HepG2 (cell line): Measurements from ENCODE around the gene ZBTB7B. TPM values are rescaled to one million over a fixed set of nuclear protein-coding genes. Genes with fewer than 3 reads are reported as not detected.

ENCODE experiments used
- ATF7-NPFF ChIP-seq: sonication (generic); formaldehyde crosslinking; IDR thresholded peaks from 2 replicates; pipeline ENCODE4 v1.8.1; 2023; ENCODE audit warnings: mild to moderate bottlenecking, low read depth, missing genetic modification reagents, moderate library complexity
- CHD2 ChIP-seq: IDR thresholded peaks from 2 replicates; pipeline ENCODE4 v1.6.1; 2011; ENCODE audit warnings: low read depth, low read length, improper control_type of control experiment
- HINFP ChIP-seq: sonication (generic); formaldehyde crosslinking; IDR thresholded peaks from 2 replicates; pipeline ENCODE4 v1.4.0; 2020; ENCODE audit warnings: low read depth, mild to moderate bottlenecking, missing genetic modification reagents
- MTERF4 ChIP-seq: sonication (generic); formaldehyde crosslinking; IDR thresholded peaks from 2 replicates; pipeline ENCODE4 v1.8.0; 2023; ENCODE audit warnings: mild to moderate bottlenecking, missing genetic modification reagents
- NFKB2 ChIP-seq: sonication (generic); formaldehyde crosslinking; IDR thresholded peaks from 2 replicates; pipeline ENCODE4 v1.4.0; 2020; ENCODE audit warnings: missing genetic modification reagents, borderline replicate concordance
- PBX3 ChIP-seq: sonication (generic); formaldehyde crosslinking; IDR thresholded peaks from 2 replicates; pipeline ENCODE4 v1.8.1; 2023; ENCODE audit warnings: missing genetic modification reagents, inconsistent platforms, borderline replicate concordance
- REL ChIP-seq: sonication (generic); formaldehyde crosslinking; conservative IDR thresholded peaks from 2 replicates; pipeline ENCODE4 v1.8.0; 2022; ENCODE audit warnings: mild to moderate bottlenecking, missing genetic modification reagents, moderate library complexity
- TEAD3 ChIP-seq: optimal IDR thresholded peaks from 2 replicates; pipeline ENCODE3; 2016; ENCODE audit warnings: borderline replicate concordance
- WIZ ChIP-seq: sonication (generic); formaldehyde crosslinking; IDR thresholded peaks from 2 replicates; pipeline ENCODE4 v1.5.1; 2020; ENCODE audit warnings: mild to moderate bottlenecking, missing genetic modification reagents
- ZFAT ChIP-seq: sonication (generic); formaldehyde crosslinking; conservative IDR thresholded peaks from 2 replicates; pipeline ENCODE4 v1.8.1; 2023; ENCODE audit warnings: missing genetic modification reagents, inconsistent platforms
- ZNF230 ChIP-seq: sonication (generic); formaldehyde crosslinking; IDR thresholded peaks from 2 replicates; pipeline ENCODE4 v1.4.0; 2020; ENCODE audit warnings: mild to moderate bottlenecking, missing genetic modification reagents
- ZNF337 ChIP-seq: sonication (generic); formaldehyde crosslinking; IDR thresholded peaks from 2 replicates; pipeline ENCODE4 v1.5.1; 2020; ENCODE audit warnings: missing genetic modification reagents, low read depth, mild to moderate bottlenecking, borderline replicate concordance
- ZNF567 ChIP-seq: sonication (generic); formaldehyde crosslinking; IDR thresholded peaks from 2 replicates; pipeline ENCODE4 v1.8.1; 2023; ENCODE audit warnings: mild to moderate bottlenecking, missing genetic modification reagents, borderline replicate concordance
- ZNF589 ChIP-seq: sonication (generic); formaldehyde crosslinking; conservative IDR thresholded peaks from 2 replicates; pipeline ENCODE4 v1.8.0; 2022; ENCODE audit warnings: mild to moderate bottlenecking, moderate library complexity, missing genetic modification reagents
- ZNF619 ChIP-seq: sonication (generic); formaldehyde crosslinking; IDR thresholded peaks from 2 replicates; pipeline ENCODE4 v1.4.0; 2020; ENCODE audit warnings: mild to moderate bottlenecking, missing genetic modification reagents
- ZNF670 ChIP-seq: sonication (generic); formaldehyde crosslinking; IDR thresholded peaks from 2 replicates; pipeline ENCODE4 v1.8.0; 2022; ENCODE audit warnings: mild to moderate bottlenecking, missing genetic modification reagents, borderline replicate concordance
- ZNF766 ChIP-seq: sonication (generic); formaldehyde crosslinking; IDR thresholded peaks from 2 replicates; pipeline ENCODE4 v1.5.0; 2020; ENCODE audit warnings: missing genetic modification reagents, borderline replicate concordance
- ZNF790 ChIP-seq: sonication (generic); formaldehyde crosslinking; IDR thresholded peaks from 2 replicates; pipeline ENCODE4 v1.8.0; 2022; ENCODE audit warnings: missing genetic modification reagents, mild to moderate bottlenecking, borderline replicate concordance
- ZNF841 ChIP-seq: sonication (generic); formaldehyde crosslinking; IDR thresholded peaks from 2 replicates; pipeline ENCODE4 v1.8.1; 2023; ENCODE audit warnings: missing genetic modification reagents, borderline replicate concordance
- ZNF879 ChIP-seq: sonication (generic); formaldehyde crosslinking; IDR thresholded peaks from 2 replicates; pipeline ENCODE4 v1.8.1; 2023; ENCODE audit warnings: missing genetic modification reagents
- polyA plus RNA-seq, 8 experiments: library from polyadenylated mRNA; depleted of rRNA in 3 of 8; stranded (reverse) in 7 of 8; unstranded in 1 of 8; fragments of >200 nt; fragmentation: Illumina TruSeq in 4 of 8; extraction: Trizol in 4 of 8; gene quantifications; 2 replicates each; pipeline versions ENCODE4 v1.2.1 to v1.2.3, GENCODE V29; 2011 to 2016; ENCODE audit warnings: low read depth in 4 of 8, missing spikeins in 1 of 8, mixed read lengths in 1 of 8; ENCODE audit not compliant: insufficient read depth in 1 of 8
- total RNA-seq, 5 experiments: library from RNA; depleted of rRNA; stranded (reverse); fragments of >200 nt; fragmentation: Illumina TruSeq; extraction: Trizol; gene quantifications; 2 replicates each; pipeline ENCODE4 v1.2.3, GENCODE V29; 2016; ENCODE audit warnings: low read depth in 1 of 5
- TF ChIP-seq, protein P1 (sequence below): sonication (generic); formaldehyde crosslinking; IDR thresholded peaks from 2 replicates; pipeline ENCODE4 v1.5.0; 2020; ENCODE audit warnings: missing genetic modification reagents, mild to moderate bottlenecking, borderline replicate concordance
- TF ChIP-seq, protein P2 (sequence below): sonication (generic); formaldehyde crosslinking; IDR thresholded peaks from 2 replicates; pipeline ENCODE4 v1.8.0; 2022; ENCODE audit warnings: low read depth, missing genetic modification reagents

Gene ZBTB7B
- total and polyA plus RNA-seq, 2 of the 13 experiments (the other 11 are each of a cell fraction or from before 2014, with no cell fraction given): 15.5 to 17.5 TPM

- TF ChIP-seq PBX3 (CRISPR knock-in tag): no peak
- TF ChIP-seq TEAD3 (CRISPR knock-in tag): peak; percentile 15
- peak; percentile 50; the same call in 1 of the 2 replicates for TF ChIP-seq ZNF337
- TF ChIP-seq ATF7-NPFF (CRISPR knock-in tag): 0 out of 2 replicates have a peak, but pooled peaks have one; percentile 6
- TF ChIP-seq ZNF841: 0 out of 2 replicates have a peak, but pooled peaks have one; percentile 21
- TF ChIP-seq WIZ (CRISPR knock-in tag): no peak
- TF ChIP-seq ZNF589 (CRISPR knock-in tag): 0 out of 2 replicates have a peak, but pooled peaks have one; percentile 18
- TF ChIP-seq HINFP (CRISPR knock-in tag): no peak
- TF ChIP-seq CHD2: peak; percentile 64; the same call in 1 of the 2 replicates
- TF ChIP-seq REL (CRISPR knock-in tag): 0 out of 2 replicates have a peak, but pooled peaks have one; percentile 24
- TF ChIP-seq ZNF670 (CRISPR knock-in tag): 0 out of 2 replicates have a peak, but pooled peaks have one; percentile 52
- 0 out of 2 replicates have a peak, but pooled peaks have one; percentile 2 for TF ChIP-seq MTERF4 (CRISPR knock-in tag)
- TF ChIP-seq ZNF619 (CRISPR knock-in tag): 0 out of 2 replicates have a peak, but pooled peaks have one; percentile 9
- TF ChIP-seq ZNF230 (CRISPR knock-in tag): no peak
- 0 out of 2 replicates have a peak, but pooled peaks have one; percentile 11 for TF ChIP-seq NFKB2 (CRISPR knock-in tag)
- TF ChIP-seq, protein P1, sequence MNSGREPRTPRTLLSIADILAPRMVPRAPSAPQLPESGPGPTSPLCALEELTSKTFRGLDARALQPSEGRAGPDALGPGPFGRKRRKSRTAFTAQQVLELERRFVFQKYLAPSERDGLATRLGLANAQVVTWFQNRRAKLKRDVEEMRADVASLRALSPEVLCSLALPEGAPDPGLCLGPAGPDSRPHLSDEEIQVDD (CRISPR knock-in tag): no peak
- 0 out of 2 replicates have a peak, but pooled peaks have one; percentile 13 for TF ChIP-seq ZNF766 (CRISPR knock-in tag)
- TF ChIP-seq ZNF879: 0 out of 2 replicates have a peak, but pooled peaks have one; percentile 26
- TF ChIP-seq ZNF567 (CRISPR knock-in tag): no peak
- TF ChIP-seq ZFAT (CRISPR knock-in tag): no peak
- no peak for TF ChIP-seq ZNF790 (CRISPR knock-in tag)
- TF ChIP-seq, protein P2, sequence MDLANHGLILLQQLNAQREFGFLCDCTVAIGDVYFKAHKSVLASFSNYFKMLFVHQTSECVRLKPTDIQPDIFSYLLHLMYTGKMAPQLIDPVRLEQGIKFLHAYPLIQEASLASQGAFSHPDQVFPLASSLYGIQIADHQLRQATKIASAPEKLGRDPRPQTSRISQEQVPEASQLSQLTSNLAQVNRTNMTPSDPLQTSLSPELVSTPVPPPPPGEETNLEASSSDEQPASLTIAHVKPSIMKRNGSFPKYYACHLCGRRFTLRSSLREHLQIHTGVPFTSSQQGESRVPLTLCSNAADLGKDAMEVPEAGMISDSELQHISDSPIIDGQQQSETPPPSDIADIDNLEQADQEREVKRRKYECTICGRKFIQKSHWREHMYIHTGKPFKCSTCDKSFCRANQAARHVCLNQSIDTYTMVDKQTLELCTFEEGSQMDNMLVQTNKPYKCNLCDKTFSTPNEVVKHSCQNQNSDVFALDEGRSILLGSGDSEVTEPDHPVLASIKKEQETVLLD (CRISPR knock-in tag): no peak
Measured at GRCh38 chr1:154962156-154962749, 40.3 kb upstream of the ZBTB7B start (continued).
